WTC11 (cell line): Measurements from ENCODE around the gene SLC17A8. TPM values are rescaled to one million over a fixed set of nuclear protein-coding genes. Genes with fewer than 3 reads are reported as not detected.

Experiments
- ATAC-seq: fragments of 200-7000 bp; cut with Tn5 transposase; 2 replicates; pipeline ENCODE4 v1.10.0; 2021; ENCODE audit warnings: mild to moderate bottlenecking, moderate library complexity
- CTCF ChIA-PET: fragments of 300-600 bp; sonication (Branson Sonifier 250); formaldehyde crosslinking; loops from one replicate; lab custom pipeline; 2021; ENCODE audit warnings: antibody characterized with exemption; lab: Charles Lee
- POLR2A ChIA-PET: fragments of 350-600 bp; sonication (Branson Sonifier 250); formaldehyde crosslinking; loops from one replicate; lab custom pipeline; 2021; ENCODE audit warnings: antibody characterized with exemption; lab: Charles Lee
- DNase-seq: peaks from one replicate; pipeline ENCODE4 v3.0.0; 2021; ENCODE audit warnings: low spot score
- H3K27ac Mint-ChIP-seq: 2 replicates; pipeline ENCODE4 v1.8.0; 2021; ENCODE audit warnings: mixed read lengths
- H3K27me3 Mint-ChIP-seq: 2 replicates; pipeline ENCODE4 v1.8.0; 2021; ENCODE audit warnings: low read depth, mild to moderate bottlenecking, moderate library complexity, mixed read lengths
- H3K36me3 Mint-ChIP-seq: 2 replicates; pipeline ENCODE4 v1.8.0; 2021; ENCODE audit warnings: mixed read lengths
- H3K4me1 Mint-ChIP-seq: 2 replicates; pipeline ENCODE4 v1.8.0; 2022; ENCODE audit warnings: mixed read lengths
- H3K4me3 Mint-ChIP-seq: 2 replicates; pipeline ENCODE4 v1.8.0; 2021; ENCODE audit warnings: mild to moderate bottlenecking, moderate library complexity, mixed read lengths
- H3K9me3 Mint-ChIP-seq: 2 replicates; pipeline ENCODE4 v1.8.0; 2021; ENCODE audit warnings: mixed read lengths
- AFF4 ChIP-seq: sonication (generic); formaldehyde crosslinking; IDR thresholded peaks from 2 replicates; pipeline ENCODE4 v1.8.1; 2023; ENCODE audit warnings: mild to moderate bottlenecking, missing genetic modification reagents, borderline replicate concordance
- CBFB ChIP-seq: sonication (generic); formaldehyde crosslinking; IDR thresholded peaks from 2 replicates; pipeline ENCODE4 v1.8.1; 2022; ENCODE audit warnings: mild to moderate bottlenecking, low read depth, missing genetic modification reagents
- CREM ChIP-seq: sonication (generic); formaldehyde crosslinking; IDR thresholded peaks from 2 replicates; pipeline ENCODE4 v1.8.1; 2022; ENCODE audit warnings: mild to moderate bottlenecking, missing genetic modification reagents, moderate library complexity
- CTCF ChIP-seq: fragments of 200-600 bp; IDR thresholded peaks from 2 replicates; pipeline ENCODE4 v1.8.0; 2022; ENCODE audit warnings: antibody characterized with exemption
- FOXP4 ChIP-seq: sonication (generic); formaldehyde crosslinking; IDR thresholded peaks from 2 replicates; pipeline ENCODE4 v1.8.0; 2022; ENCODE audit warnings: mild to moderate bottlenecking, missing genetic modification reagents
- GRHL2 ChIP-seq: fragments of 250-450 bp; sonication (Bioruptor Pico); IDR thresholded peaks from 2 replicates; pipeline ENCODE4 v1.8.0; 2022; ENCODE audit warnings: mild to moderate bottlenecking, moderate library complexity; ENCODE audit not compliant: insufficient replicate concordance, severe bottlenecking
- HMGA2 ChIP-seq: fragments of 250-450 bp; sonication (Bioruptor Pico); IDR thresholded peaks from 2 replicates; pipeline ENCODE4 v1.4.0; 2021; ENCODE audit warnings: mild to moderate bottlenecking, moderate library complexity
- IRF1 ChIP-seq: sonication (generic); formaldehyde crosslinking; IDR thresholded peaks from 2 replicates; pipeline ENCODE4 v1.8.0; 2023; ENCODE audit warnings: missing genetic modification reagents
- JUN ChIP-seq: sonication (generic); formaldehyde crosslinking; IDR thresholded peaks from 2 replicates; pipeline ENCODE4 v1.8.0; 2023; ENCODE audit warnings: mild to moderate bottlenecking, missing genetic modification reagents
- KAT7 ChIP-seq: sonication (generic); formaldehyde crosslinking; IDR thresholded peaks from 2 replicates; pipeline ENCODE4 v1.8.1; 2023; ENCODE audit warnings: missing genetic modification reagents, mild to moderate bottlenecking, borderline replicate concordance
- NFYB ChIP-seq: sonication (generic); formaldehyde crosslinking; conservative IDR thresholded peaks from 2 replicates; pipeline ENCODE4 v1.8.0; 2022; ENCODE audit warnings: low read depth, missing genetic modification reagents
- NR2C2 ChIP-seq: sonication (generic); formaldehyde crosslinking; IDR thresholded peaks from 2 replicates; pipeline ENCODE4 v1.8.0; 2022; ENCODE audit warnings: mild to moderate bottlenecking, missing genetic modification reagents
- PRDM15 ChIP-seq: sonication (generic); formaldehyde crosslinking; IDR thresholded peaks from 2 replicates; pipeline ENCODE4 v1.8.0; 2022; ENCODE audit warnings: missing genetic modification reagents
- ZNF219 ChIP-seq: sonication (generic); formaldehyde crosslinking; IDR thresholded peaks from 2 replicates; pipeline ENCODE4 v1.8.0; 2023; ENCODE audit warnings: missing genetic modification reagents, mild to moderate bottlenecking, borderline replicate concordance
- ZNF263 ChIP-seq: sonication (generic); formaldehyde crosslinking; IDR thresholded peaks from 2 replicates; pipeline ENCODE4 v1.8.1; 2022; ENCODE audit warnings: low read depth, mild to moderate bottlenecking, moderate library complexity, missing genetic modification reagents
- ZNF512 ChIP-seq: sonication (generic); formaldehyde crosslinking; IDR thresholded peaks from 2 replicates; pipeline ENCODE4 v1.8.1; 2022; ENCODE audit warnings: missing genetic modification reagents, borderline replicate concordance
- total RNA-seq: library from RNA; stranded (reverse); gene quantifications from 3 replicates; pipeline ENCODE4 v1.2.3, GENCODE V29; 2021
- TF ChIP-seq, protein P1 (sequence below): sonication (generic); formaldehyde crosslinking; IDR thresholded peaks from 2 replicates; pipeline ENCODE4 v1.8.0; 2023; ENCODE audit warnings: mild to moderate bottlenecking, missing genetic modification reagents

The SLC17A8 gene
- total RNA-seq, 1 experiment from 2014 or later, result 0.26 TPM

- Mint-ChIP-seq H3K4me3 (no peak overlapping the region), H3K27me3 (no peaks in the 10 kb centered on the region)
- no peak for ATAC-seq
- CTCF ChIA-PET, result interaction anchor here (1.8 kb wide), 1 partner anchor 18 kb away, joined by 9 read pairs; no protein-coding TSS in a partner anchor
- TF ChIP-seq KAT7 (CRISPR knock-in tag), result no peak
- TF ChIP-seq, all 79 proteins: peak for 0
- H3K4me1 Mint-ChIP-seq, result 0 out of 2 replicates have a peak, but pooled peaks cover 4% of the 10 kb centered on the region
- POLR2A ChIA-PET, result interaction anchor here (0.7 kb wide), 2 partner anchors 116 to 1158 kb away, joined by 3 to 10 read pairs; no protein-coding TSS in a partner anchor
- no peaks in the 10 kb centered on the region for H3K36me3 Mint-ChIP-seq
- no peak for DNase-seq
- H3K9me3 Mint-ChIP-seq, result no peaks in the 10 kb centered on the region; the same call in 1 of the 2 replicates
- H3K27ac Mint-ChIP-seq, result no peak overlapping the region
Measured at GRCh38 chr12:100422646-100423045, 65.8 kb downstream of the SLC17A8 start.

GRCh38 chr12:100426145-100426544 lies 69.3 kb downstream of the SLC17A8 start:
- Mint-ChIP-seq H3K9me3 (no peaks in the 10 kb centered on the region; the same call in 1 of the 2 replicates), H3K27ac (no peak overlapping the region), H3K27me3 (no peaks in the 10 kb centered on the region), H3K4me3 (no peak overlapping the region), H3K4me1 (no peaks in the 10 kb centered on the region), H3K36me3 (no peaks in the 10 kb centered on the region)
- ChIA-PET POLR2A (no interaction called here), CTCF (interaction anchor here (2.5 kb wide), 1 partner anchor 21 kb away, joined by 17 read pairs; no protein-coding TSS in a partner anchor)
- ATAC-seq (no peak), DNase-seq (no peak)
- TF ChIP-seq FOXP4 (CRISPR knock-in tag) (no peak), ZNF512 (CRISPR knock-in tag) (no peak), IRF1 (CRISPR knock-in tag) (no peak), AFF4 (no peak), ZNF263 (CRISPR knock-in tag) (no peak), JUN (CRISPR knock-in tag) (no peak), PRDM15 (CRISPR knock-in tag) (no peak), GRHL2 (no peak), CREM (no peak), NFYB (CRISPR knock-in tag) (no peak), HMGA2 (CRISPR knock-in tag) (no peak), CBFB (CRISPR knock-in tag) (no peak), NR2C2 (CRISPR knock-in tag) (no peak), ZNF219 (CRISPR knock-in tag) (no peak), CTCF (no peak)
- TF ChIP-seq, protein P1, sequence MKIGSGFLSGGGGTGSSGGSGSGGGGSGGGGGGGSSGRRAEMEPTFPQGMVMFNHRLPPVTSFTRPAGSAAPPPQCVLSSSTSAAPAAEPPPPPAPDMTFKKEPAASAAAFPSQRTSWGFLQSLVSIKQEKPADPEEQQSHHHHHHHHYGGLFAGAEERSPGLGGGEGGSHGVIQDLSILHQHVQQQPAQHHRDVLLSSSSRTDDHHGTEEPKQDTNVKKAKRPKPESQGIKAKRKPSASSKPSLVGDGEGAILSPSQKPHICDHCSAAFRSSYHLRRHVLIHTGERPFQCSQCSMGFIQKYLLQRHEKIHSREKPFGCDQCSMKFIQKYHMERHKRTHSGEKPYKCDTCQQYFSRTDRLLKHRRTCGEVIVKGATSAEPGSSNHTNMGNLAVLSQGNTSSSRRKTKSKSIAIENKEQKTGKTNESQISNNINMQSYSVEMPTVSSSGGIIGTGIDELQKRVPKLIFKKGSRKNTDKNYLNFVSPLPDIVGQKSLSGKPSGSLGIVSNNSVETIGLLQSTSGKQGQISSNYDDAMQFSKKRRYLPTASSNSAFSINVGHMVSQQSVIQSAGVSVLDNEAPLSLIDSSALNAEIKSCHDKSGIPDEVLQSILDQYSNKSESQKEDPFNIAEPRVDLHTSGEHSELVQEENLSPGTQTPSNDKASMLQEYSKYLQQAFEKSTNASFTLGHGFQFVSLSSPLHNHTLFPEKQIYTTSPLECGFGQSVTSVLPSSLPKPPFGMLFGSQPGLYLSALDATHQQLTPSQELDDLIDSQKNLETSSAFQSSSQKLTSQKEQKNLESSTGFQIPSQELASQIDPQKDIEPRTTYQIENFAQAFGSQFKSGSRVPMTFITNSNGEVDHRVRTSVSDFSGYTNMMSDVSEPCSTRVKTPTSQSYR (CRISPR knock-in tag), result no peak
